NCI-H524 treated with DMSO at 0.1 percent for 48 hours (cell line): ENCODE results near the gene OTX1.

ENCODE experiments used
- DNase-seq: peaks from one replicate; lab custom pipeline; 2025; lab: John Stamatoyannopoulos, UW

OTX1 gene

DNA sequence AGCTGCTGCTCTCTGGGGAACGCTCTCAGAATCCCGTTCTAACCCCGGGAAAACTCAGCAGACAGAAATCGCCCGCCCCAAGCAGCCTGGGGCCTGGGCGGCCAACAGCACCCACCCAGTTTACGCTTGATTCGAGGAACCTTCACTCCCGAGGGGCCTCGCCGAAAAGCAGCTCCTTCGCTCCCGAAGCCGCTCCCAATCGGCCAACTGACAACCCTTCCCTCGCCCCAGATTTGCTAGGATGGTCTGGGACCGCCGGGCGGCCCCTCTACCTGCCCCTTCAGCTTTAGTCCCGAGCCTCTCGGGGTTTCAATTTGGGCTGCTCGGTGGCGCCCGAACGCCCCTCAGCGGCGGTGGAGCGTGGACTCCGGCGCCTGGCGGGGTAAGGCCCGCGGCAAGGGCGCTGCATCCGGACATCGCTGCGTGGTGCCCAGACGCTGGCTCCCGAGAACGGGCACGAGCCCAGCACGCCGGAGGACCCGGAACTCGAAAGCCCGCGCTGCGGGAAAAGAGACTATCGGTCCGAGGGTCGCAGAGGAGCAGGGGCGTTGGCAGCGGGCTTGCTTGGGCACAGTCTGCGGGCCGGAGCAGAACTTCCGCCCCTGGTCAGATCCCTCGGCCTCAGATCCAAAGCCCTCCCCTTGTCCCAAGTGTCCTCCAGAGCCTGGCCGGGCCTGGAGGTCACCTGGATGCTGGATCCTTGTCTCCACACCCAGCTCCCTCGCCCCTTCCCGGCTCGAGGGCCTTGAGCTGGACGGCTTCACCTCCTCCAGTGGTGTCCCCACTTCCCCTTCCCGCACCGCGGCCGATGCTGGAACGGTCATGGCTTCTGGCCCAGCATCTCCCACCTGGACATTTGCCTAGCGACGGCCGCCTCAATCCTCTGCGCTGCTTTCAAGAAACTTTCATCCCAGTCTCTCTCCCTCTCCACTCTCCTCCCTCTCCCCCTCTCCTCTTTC is 3.0 kb upstream of the OTX1 start:
- no peak for DNase-seq

DNA sequence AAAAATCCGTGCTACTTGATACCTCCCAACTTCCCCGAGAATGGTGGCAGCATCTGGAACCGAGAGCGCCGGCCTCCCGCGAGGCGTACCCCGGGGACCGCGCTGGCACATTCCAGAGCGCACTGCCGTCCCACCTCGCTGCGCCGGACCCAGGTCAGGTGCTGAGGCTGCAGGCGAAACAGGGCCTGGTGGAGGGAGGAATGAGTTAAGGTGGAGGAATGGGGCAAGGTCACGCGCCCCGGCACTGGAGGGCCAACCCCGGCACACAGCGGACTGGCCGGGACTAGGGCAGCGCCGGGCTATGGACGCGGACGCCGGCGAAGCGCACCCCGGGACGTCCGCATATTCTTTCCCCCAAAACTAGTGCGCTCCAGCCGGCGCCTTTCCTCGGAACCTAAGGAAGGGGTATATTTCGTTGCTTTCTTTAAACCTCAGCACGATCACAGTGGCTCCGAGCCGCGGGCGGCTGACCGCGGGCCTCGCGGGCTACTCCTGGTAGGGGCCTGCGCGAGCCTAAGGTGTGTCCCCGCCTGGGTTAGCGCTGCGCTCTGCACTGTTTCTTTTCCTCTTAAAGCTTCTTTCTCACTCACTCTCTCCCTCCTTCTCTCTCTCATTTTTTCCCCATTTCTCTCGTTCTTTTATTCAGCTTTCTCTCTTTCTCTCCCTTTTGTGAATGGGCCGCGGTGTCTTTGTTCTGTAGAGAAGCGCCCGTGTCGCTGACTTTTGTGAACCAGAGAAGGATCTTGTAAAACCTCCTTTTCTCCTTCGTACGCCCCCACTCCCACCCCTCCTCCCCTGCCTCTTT is 2.1 kb upstream of the OTX1 start:
- no peak for DNase-seq

DNA sequence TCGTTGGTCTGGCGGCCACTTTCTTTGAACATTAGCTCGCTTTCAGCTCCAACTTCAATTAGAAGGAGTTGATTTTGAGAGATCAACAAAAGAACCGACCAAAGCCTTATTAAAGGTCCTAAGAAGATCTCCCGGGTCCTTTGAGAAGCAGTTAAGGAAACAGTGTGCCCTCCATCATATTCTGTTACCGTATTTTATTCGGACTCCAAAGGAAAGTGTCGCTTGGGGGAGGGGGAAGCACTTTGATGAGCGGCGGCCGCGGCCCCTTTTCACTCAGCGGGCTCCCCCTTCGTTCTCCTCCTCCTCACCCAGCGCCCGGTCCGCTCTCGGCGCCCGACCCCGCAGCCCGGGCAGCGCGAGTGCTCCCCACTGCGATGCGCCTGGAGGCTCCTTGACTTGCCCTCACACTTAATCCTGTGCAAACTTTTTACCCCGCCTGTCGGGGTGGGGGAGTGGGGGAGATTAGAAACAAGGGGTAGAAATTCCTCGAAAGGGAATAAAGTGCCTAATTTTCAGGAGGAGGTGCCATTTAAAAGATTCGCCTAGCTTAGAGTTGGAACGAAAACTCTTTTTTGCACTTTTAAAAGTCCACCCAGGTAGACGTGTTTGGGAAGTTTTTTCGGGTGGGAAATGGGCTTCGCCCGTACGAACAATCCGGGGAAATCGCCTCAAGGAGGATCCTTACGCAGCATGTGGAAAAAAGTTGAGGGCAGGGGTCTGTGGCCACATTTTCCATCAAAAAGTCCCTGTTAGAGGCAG is 1.2 kb upstream of the OTX1 start:
- no peak for DNase-seq

- no peak for DNase-seq
Measured at GRCh38 chr2:63049970-63050333, 678 bp upstream of the OTX1 start.

- no peak for DNase-seq
Measured at GRCh38 chr2:63051042-63051794, 588 bp downstream of the OTX1 start.

GRCh38 chr2:63051795-63052333 is 1.2 kb downstream of the OTX1 start:
- no peak for DNase-seq

DNA sequence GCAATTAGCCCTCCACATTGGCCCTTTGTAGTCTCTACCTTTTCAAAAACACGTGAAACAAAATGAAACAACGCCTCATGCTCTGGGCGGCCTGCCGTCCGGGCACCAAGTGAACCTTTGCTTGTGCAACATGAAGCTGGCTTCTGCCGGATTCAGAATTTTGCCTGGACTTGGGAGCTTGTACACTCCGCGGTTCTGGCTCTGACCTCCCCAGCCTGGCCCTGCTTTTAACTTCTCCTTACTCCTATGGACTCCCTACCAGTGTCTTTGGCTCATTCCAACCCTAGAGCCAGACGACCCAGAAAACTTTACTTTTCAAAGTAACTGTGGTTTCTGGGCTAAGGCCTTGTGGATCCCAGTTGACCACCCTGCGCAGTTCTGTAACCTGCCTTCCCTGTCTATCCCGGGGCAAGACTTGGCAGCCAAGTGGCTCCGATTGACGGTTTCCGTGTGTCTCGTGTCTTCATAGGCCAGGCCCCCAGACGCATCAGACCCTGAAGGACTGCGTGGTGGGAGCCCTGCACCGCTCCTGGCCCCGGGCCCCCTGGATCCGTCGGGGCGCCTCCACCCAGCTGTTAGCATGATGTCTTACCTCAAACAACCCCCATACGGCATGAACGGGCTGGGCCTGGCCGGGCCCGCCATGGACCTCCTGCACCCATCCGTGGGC is 1.9 kb downstream of the OTX1 start:
- DNase-seq: no peak

DNA sequence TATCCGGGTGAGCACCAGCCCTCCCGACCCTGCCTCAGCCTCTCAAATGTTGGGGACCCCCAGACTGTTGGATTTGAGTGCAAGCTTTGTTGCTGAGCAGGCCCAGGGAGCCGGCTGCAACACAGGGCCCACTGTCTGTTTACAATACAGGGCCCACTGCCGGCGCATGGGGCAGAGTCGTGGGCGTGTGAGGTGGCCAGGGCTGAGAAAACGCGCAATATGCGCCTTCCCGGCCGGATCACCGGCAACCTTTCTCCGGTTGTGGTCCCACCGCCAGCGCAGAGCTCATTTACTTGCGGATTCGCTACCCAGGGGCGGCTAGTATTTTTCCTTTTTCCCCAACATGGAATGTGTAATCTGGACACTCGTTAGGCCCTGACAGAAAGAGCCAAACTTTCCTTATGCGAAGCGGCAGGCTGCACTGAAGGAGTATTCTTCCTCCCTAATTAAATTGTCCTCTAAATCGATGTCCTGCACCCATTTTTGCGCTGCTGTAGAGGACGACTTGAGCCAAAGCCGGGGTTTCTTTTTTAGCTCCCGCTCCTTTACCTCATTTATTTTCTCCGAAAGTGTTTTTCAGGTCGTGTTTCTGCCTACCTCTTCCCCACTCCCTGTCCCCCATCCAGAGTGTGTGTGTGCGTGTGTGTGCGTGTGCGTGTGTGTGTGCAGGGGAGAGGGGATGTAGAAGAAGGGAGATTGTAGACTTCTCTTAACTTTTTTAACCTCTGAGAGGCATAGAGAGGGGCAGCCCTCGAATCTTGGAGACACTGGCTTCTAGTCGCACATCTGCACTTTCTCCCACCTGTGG is 2.7 kb downstream of the OTX1 start:
- DNase-seq: no peak

- DNase-seq: no peak
Measured at GRCh38 chr2:63053889-63054602, 3.4 kb downstream of the OTX1 start.

- DNase-seq: no peak
Measured at GRCh38 chr2:63054841-63055225, 4.2 kb downstream of the OTX1 start.

DNA sequence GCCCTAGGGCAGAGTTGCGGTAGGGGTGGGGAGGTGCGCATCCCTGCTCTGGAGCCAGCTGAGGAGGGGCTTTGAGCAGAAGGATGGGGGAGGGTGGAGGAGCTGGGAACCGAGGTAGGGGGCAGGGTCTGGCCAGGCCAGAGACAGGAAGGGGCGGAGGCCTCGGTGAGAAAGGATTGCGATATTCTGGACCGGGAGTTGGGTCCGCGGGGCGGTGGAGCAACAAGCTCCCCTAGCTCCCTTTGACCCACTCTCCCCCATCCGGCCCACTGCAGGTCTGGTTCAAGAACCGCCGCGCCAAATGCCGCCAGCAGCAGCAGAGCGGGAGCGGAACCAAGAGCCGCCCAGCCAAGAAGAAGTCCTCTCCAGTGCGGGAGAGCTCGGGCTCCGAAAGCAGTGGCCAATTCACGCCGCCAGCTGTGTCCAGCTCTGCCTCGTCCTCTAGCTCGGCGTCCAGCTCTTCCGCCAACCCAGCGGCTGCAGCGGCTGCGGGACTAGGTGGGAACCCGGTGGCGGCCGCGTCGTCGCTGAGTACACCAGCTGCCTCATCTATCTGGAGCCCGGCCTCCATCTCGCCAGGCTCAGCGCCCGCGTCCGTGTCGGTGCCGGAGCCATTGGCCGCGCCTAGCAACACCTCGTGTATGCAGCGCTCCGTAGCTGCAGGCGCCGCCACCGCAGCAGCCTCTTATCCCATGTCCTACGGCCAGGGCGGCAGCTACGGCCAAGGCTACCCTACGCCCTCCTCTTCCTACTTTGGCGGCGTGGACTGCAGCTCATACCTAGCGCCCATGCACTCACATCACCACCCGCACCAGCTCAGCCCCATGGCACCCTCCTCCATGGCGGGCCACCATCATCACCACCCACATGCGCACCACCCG is 4.8 kb downstream of the OTX1 start:
- no peak for DNase-seq

DNA sequence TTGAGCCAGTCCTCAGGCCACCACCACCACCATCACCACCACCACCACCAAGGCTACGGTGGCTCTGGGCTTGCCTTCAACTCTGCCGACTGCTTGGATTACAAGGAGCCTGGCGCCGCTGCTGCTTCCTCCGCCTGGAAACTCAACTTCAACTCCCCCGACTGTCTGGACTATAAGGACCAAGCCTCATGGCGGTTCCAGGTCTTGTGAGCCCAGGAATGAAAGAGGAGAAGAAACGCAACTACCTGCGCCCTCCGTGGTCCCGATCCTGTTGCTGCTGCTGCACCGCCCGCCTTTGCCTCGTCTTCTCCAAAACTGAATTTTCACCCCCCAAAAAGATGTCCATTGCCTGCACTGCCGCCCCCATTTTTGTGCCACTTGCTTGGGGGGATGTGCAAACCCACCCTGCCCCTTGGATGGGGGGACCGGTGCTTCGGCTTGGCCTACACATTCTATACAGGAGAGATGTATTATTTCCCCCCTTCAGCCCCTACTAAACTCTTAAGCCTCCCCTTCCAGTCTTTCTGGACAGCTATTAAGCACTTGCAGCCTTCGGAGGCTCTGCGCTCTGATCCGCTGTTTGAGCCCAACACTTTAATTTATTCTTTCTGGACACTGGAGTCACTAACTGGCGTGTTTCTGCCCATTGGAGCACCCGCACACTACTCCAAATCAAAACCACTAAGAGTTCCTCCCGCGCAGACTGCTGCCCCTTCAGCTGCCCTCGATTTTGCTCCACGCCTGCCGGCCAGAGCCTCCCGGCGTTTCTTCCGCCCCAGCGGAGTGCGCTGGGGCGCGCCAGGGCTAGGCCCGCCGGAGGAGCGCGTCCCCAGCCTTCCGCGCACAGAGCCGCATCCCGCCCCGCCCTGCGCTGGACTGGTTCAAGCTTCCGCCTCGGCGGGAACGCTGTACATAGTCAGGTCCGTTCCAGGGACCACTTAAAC is 5.7 kb downstream of the OTX1 start:
- no peak for DNase-seq

DNA sequence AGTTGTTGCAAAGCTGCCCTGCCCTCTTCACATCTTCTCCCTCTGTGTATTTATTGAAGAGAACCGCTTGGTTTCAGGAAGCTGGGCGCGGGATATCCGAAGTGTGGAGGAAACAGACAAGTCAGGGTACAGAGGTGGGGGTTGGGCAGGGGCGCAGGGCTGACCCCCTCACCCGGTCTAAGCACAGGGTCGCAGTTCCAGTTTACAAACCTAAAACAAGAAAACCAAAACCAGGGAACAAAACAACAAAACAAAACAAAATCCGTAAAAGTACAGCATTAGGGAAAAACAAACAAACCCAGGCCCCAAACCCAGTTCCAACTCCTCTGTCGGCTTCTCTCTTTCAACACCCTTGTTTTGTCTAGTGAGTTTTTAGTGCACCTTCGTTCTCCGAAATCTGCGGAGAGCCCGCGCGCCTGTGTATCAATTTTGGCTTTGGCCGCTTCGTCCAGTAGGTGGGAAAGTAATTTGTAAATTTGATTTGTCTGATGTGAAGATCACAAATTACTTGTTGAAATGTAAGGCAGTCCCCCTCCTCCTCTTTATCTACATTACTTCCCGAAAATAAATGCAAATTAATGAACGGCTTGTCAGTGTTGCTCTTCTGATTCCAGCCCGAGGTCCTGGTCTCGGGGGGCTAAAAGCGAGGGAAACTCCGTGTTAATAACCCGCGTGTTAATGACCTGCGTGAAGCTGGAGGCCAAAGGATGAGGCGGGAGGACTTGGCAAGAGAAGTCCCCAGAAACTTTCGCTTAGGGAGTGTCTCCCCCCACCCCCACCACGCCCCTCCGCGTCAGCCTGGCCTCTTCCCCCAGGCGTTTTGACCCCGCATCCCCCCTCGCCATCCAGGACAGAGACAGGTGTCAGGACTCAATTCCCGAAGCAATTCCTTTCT is 6.9 kb downstream of the OTX1 start:
- no peak for DNase-seq

GRCh38 chr2:63058144-63058920 is 7.7 kb downstream of the OTX1 start:
- no peak for DNase-seq
